Gastrocnemius medialis (tissue), 4 donors: ENCODE data around the gene NUDT22.

Experiments used
- POLR2A ChIP-seq, 2 donors: fragments of 450-650 bp; IDR thresholded peaks; one replicate each; pipeline ENCODE4 v1.6.1; 2017; ENCODE audit warnings: antibody characterized with exemption in 2 of 2, mild to moderate bottlenecking in 2 of 2, moderate library complexity in 2 of 2
- TF ChIP-seq, protein P1 (sequence below), 5 experiments: fragments of 450-650 bp in 3 of 5; fragments of 200-600 bp in 2 of 5; sonication (generic) in 2 of 5; IDR thresholded peaks in 4 of 5; conservative IDR thresholded peaks in 1 of 5; 1 replicate in 4 of 5; 2 replicates in 1 of 5; pipeline ENCODE4 v1.5.1; 2016 to 2019; ENCODE audit warnings: antibody characterized with exemption in 5 of 5, mild to moderate bottlenecking in 3 of 5, moderate library complexity in 3 of 5

DNA sequence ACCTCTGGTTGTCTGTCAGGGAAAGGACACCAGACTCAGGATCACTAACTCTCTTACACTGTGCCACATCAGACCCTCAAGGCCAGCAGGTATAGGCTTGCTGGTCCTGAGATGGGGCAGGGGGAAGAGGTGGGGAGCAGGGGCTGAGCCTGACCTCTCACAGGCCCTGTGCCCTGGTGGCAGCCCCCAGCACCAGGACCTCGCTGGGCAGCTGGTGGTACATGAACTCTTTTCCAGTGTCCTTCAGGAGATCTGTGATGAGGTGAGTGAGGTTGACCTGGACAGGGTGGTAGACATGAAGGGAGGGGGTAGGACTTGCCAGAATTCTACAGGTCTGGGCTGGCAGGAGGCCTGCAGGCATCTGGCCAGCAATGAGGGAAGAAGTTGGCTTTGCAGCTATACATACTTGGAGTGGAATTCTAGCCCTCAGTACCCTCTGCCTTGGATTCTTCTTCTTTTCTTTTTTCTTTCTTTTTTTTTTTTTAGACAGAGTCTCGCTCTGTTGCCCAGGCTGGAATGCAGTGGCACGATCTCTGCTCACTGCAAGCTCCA is 1.4 kb downstream of the NUDT22 start:
- TF ChIP-seq, protein P1, sequence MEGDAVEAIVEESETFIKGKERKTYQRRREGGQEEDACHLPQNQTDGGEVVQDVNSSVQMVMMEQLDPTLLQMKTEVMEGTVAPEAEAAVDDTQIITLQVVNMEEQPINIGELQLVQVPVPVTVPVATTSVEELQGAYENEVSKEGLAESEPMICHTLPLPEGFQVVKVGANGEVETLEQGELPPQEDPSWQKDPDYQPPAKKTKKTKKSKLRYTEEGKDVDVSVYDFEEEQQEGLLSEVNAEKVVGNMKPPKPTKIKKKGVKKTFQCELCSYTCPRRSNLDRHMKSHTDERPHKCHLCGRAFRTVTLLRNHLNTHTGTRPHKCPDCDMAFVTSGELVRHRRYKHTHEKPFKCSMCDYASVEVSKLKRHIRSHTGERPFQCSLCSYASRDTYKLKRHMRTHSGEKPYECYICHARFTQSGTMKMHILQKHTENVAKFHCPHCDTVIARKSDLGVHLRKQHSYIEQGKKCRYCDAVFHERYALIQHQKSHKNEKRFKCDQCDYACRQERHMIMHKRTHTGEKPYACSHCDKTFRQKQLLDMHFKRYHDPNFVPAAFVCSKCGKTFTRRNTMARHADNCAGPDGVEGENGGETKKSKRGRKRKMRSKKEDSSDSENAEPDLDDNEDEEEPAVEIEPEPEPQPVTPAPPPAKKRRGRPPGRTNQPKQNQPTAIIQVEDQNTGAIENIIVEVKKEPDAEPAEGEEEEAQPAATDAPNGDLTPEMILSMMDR (IDR thresholded peaks at IDR 0.05 in 4 of 5, conservative IDR thresholded peaks at IDR 0.05 in 1 of 5) = no peak
- TF ChIP-seq POLR2A (IDR thresholded peaks at IDR 0.05) = no peak
